ENCODE data around the gene ST3GAL5.

The ST3GAL5 gene

DNA sequence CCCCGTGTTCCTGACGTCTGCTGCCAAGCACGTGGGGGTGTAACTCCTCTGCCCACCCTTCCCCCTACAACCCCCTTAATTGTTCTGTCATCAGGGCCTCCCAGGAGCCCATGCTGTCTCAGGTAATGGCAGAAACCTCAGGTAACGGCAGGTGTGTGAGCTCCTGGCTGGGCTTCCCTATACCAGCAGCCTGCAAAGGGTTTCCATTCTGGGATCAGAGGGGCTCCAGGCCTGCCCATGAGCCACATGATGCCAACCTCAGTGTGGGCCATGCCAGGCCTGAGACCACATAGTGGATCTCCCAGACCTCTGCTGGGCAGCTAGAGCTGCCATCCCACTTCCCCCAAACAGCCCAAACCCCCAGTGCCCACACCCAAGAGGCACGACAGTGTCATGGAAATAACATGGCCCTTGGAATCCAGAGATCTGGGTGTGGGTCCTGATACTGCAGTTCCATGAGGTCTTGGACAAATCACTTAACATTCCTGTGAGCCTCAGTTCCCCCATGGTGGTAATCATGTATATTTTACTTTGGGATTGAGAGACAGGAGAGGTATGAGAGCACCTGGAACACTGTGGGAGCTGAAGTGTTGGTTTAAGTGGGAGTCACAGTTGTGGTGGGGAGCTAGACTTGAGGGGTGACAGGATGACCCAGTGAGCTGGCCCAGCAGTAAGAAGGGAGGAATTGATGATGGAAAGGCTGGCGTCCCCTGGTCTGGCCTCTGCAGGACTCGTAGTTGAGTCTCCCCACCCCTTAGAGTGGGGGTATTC lies 75.4 kb downstream of the ST3GAL5 start:
- no peak for TF ChIP-seq CTCF (IDR thresholded peaks at IDR 0.05; ENCODE audit: control extremely low read depth, extremely low read depth, low read depth, missing control alignments)
- peak; percentile 19 for DNase-seq (ENCODE audit: extremely low spot score)
- POLR2A ChIA-PET = no interaction called here
- CTCF ChIA-PET = interaction anchor here (0.6 to 7.7 kb wide), 49 partner anchors 8 to 283 kb away, joined by 3 to 140 read pairs (median 5); partner anchors contain the start of gene SFTPB

DNA sequence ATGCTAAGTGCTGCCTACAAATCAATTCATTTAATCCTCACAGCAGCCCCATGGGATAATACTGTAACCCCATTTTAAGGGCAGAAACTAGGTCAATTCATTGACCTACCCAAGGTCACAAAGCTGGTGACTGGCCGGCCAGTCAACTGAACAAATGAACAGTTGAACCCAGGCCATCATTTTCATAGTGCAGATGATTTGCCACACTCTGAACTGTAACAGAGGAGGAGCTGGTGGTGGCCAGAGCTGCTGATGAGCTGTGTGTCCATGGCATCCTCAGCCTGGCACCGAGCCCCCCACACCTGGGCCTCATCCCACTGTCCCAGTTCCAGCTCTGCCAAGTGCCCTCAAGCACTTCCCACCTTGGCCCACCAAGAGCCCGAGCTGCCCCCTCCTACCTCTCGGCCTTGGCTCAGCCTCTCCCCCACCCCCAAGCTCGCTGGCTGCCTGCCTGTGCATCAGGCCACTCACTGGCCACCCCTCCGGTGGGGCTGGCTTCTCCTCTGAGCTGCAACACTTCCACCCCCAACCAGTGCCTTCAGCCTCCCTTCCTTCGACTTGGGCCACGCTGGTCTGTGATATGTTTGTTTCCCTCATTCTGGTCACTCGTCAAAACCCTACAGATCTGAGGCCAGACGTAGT lies 76.6 kb downstream of the ST3GAL5 start:
- no peak for TF ChIP-seq CTCF (IDR thresholded peaks at IDR 0.05; ENCODE audit: control extremely low read depth, extremely low read depth, low read depth, missing control alignments)
- CTCF ChIA-PET = interaction anchor here (0.8 to 7.7 kb wide), 10 partner anchors 12 to 268 kb away, joined by 3 to 140 read pairs (median 4); partner anchors contain the start of gene ST3GAL5
- POLR2A ChIA-PET = no interaction called here
- peak; percentile 3 for DNase-seq (ENCODE audit: extremely low spot score)

DNA sequence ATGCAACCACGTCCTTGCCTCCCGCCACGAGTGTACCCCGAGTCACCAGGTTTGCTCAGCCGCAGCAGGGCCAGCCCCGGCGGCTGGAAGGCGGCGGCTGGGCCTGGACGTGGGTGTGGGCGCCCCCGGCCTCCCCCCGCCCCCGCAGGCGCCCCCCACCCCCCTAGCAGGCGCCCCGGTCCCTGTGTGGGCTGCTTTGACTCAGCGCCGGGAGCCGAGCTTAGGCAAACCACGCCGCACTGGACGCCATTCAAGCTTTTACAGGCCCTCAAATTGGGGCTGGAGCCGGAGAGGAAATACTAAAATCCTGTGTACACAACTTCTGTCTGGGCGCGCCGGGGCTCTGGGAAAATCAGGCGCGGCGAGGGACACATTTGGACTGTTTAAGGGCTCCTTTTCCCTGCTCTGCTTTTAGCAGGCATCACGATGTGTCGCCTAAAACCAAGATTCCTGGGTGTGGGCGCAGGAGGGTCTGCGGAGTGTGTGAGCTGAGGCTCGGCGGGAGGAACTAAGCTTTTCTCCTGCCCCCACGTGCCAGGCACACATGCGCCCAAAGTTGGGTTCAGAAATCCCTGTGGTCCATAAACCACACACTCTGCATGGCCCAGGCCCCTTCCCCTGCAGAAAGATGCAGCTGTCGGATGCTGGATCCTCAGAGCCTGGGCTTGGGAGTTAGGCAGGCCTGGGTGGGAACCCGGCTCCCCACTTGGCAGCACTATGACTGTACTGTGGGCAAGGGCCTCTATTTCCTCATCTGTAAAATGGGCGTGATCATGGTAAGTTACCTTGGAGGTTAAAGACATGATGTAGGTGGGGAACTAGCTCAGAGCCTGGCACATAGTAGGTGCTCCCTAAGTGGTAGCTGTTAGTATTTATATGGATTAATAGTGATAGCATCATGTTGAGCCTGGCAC lies 77.4 kb downstream of the ST3GAL5 start:
- TF ChIP-seq CTCF (IDR thresholded peaks at IDR 0.05; ENCODE audit: control extremely low read depth, extremely low read depth, low read depth, missing control alignments) = no peak
- CTCF ChIA-PET = interaction anchor here (0.8 to 7.7 kb wide), 8 partner anchors 14 to 268 kb away, joined by 3 to 140 read pairs (median 4); partner anchors contain the start of gene ST3GAL5

DNA sequence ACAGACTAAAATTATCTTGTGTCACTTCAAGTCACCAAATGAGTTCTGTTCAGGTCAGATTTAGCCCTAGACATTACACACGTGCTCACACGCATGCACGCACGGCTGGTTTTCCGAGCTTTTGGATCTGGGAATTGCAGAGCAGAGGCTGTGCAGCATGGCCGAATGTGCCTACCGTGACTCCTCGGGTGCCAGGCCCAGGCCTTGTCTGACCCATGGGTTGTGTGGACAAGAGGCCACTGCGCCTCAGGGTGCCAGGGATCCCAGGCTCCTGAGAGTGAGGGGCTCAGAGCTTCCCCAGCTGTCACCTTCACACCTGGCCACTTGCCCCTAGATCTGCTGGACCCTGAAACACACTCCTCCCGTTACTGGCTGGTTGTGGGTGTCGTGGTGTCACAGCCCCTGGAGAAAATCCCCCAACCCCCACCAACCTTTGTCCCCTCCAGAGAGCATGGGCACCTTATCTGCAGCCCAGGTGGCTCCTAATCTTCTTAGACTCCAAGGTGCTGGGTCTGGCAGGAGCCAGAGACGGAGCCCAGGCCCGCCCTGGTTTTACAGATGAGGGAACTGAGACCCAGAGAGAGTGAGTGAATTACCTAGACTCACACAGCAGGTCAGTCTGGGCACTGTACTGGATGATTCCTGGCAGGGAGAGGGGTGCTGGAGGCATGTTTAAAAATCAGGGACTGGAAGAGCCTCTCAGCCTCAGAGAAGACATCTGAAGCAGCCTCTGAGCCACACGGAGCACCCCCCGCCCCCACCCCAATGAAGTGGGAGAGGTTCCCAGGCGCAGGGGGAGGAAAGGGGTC lies 78.2 kb downstream of the ST3GAL5 start:
- ChIA-PET POLR2A (no interaction called here), CTCF (interaction anchor here (1.3 to 7.7 kb wide), 2 partner anchors 81 to 82 kb away, joined by 3 to 140 read pairs; no protein-coding TSS in a partner anchor)
- TF ChIP-seq CTCF (IDR thresholded peaks at IDR 0.05; ENCODE audit: control extremely low read depth, extremely low read depth, low read depth, missing control alignments) = no peak
- DNase-seq (ENCODE audit: extremely low spot score) = no peak

More for the DNA sequence above, 77.4 kb downstream of the ST3GAL5 start:
- POLR2A ChIA-PET = no interaction called here
- peak; percentile 5 for DNase-seq (ENCODE audit: extremely low spot score)

DNA sequence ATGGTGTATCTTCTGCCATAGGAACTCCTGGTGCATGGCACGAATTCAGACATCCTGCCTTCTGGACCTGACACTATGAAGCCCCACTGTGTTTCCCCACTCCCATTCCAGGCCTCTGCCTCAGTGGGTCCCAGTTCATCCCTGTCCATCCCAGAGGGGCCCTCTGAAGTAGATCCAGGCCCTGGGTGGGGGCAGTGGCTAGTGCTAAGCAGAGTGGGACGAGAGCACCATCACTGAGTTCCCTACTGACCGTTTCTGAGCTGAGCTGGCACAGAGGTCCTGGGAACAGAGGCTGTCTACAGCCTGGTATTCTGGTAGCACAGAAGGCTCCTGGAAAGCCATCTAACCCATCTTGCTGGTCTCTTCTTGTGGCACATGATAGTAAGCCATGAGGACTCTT lies 81.0 kb downstream of the ST3GAL5 start:
- DNase-seq (ENCODE audit: extremely low spot score) = no peak
- ChIA-PET POLR2A (no interaction called here), CTCF (no interaction called here)
- no peak for TF ChIP-seq CTCF (IDR thresholded peaks at IDR 0.05; ENCODE audit: control extremely low read depth, extremely low read depth, low read depth, missing control alignments)
